ENCODE measurements around the gene AK3.
A peak's percentile ranks its signal among the peaks of the same experiment; 100 is the strongest.
"Not testable (repeated sequence)": the region's sequence is repeated elsewhere in the genome, so short reads cannot be mapped to it uniquely, and the experiment has no call there.

Gene AK3

GRCh38 chr9:4666042-4666699, 74.8 kb downstream of the AK3 start, which contains the start of gene SPATA6L:
Gene SPATA6L (minus strand): TSS chr9:4666480. CDS start chr9:4666250, 230 bp downstream.
- DNase-seq (ENCODE audit: low read depth), result peak; percentile 50

GRCh38 chr9:4665357-4665756, 75.6 kb downstream of the AK3 start:
- DNase-seq (ENCODE audit: low read depth), result peak; percentile 40

- DNase-seq (ENCODE audit: low read depth), result no peak
Observed at GRCh38 chr9:4663956-4664355, 77.0 kb downstream of the AK3 start.

GRCh38 chr9:4662989-4663792, 77.8 kb downstream of the AK3 start:
- DNase-seq (ENCODE audit: low read depth), result peak; percentile 7

GRCh38 chr9:4662108-4662988, 78.7 kb downstream of the AK3 start, which contains the start of gene PLPP6:
Gene PLPP6 (plus strand): TSS chr9:4662294. CDS start chr9:4662376, 82 bp downstream.
- peak; percentile 82 for DNase-seq (ENCODE audit: low read depth)

GRCh38 chr9:4661611-4662010, 79.4 kb downstream of the AK3 start:
- peak; percentile 75 for DNase-seq (ENCODE audit: low read depth)

GRCh38 chr9:4661165-4661564, 79.8 kb downstream of the AK3 start:
- DNase-seq (ENCODE audit: low read depth), result peak; percentile 57

GRCh38 chr9:4660665-4661064, 80.3 kb downstream of the AK3 start:
- not testable (repeated sequence) for DNase-seq (ENCODE audit: low read depth)

Measured in iris pigment epithelial cell (primary cell).